Thyroid gland (tissue), 4 donors: ENCODE data around the gene SCEL.

ENCODE experiments used
- POLR2A ChIP-seq, 2 donors: fragments of 450-650 bp; IDR thresholded peaks; one replicate each; pipeline ENCODE4 v1.6.1; 2017; ENCODE audit warnings: antibody characterized with exemption in 2 of 2, mild to moderate bottlenecking in 2 of 2, moderate library complexity in 1 of 2
- TF ChIP-seq, protein P1 (sequence below), 6 experiments: fragments of 200-600 bp in 3 of 6; fragments of 450-650 bp in 3 of 6; sonication (generic) in 3 of 6; IDR thresholded peaks; one replicate each; pipeline ENCODE4 v1.5.1; 2016 to 2019; ENCODE audit warnings: antibody characterized with exemption in 6 of 6, mild to moderate bottlenecking in 2 of 6, inconsistent platforms in 1 of 6, moderate library complexity in 1 of 6

DNA sequence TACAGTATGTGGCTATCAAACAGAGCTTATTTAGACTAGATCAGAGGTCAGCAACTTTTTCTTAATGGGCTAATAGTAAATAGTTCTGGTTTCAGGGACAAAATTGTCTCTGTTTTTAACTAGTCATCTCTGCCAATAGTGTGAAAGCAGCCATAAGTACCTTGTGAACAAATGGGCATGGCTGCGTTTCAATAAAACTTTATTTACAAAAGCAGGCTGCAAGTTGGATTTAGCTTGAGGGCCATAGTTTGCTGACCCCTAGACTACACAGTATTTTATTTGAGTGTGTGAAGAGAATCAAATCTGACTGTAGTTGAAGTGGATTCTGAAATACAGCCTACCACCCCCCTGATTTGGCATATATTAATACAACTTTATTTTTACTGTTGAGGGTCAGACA lies 75.6 kb downstream of the SCEL start:
- TF ChIP-seq, protein P1, sequence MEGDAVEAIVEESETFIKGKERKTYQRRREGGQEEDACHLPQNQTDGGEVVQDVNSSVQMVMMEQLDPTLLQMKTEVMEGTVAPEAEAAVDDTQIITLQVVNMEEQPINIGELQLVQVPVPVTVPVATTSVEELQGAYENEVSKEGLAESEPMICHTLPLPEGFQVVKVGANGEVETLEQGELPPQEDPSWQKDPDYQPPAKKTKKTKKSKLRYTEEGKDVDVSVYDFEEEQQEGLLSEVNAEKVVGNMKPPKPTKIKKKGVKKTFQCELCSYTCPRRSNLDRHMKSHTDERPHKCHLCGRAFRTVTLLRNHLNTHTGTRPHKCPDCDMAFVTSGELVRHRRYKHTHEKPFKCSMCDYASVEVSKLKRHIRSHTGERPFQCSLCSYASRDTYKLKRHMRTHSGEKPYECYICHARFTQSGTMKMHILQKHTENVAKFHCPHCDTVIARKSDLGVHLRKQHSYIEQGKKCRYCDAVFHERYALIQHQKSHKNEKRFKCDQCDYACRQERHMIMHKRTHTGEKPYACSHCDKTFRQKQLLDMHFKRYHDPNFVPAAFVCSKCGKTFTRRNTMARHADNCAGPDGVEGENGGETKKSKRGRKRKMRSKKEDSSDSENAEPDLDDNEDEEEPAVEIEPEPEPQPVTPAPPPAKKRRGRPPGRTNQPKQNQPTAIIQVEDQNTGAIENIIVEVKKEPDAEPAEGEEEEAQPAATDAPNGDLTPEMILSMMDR (IDR thresholded peaks at IDR 0.05): no peak
- TF ChIP-seq POLR2A (IDR thresholded peaks at IDR 0.05): no peak
